GM23338 (cell line): ENCODE measurements around the gene CFDP1. TPM values are rescaled to one million over a fixed set of nuclear protein-coding genes. Genes with fewer than 3 reads are reported as not detected.

Experiments
- ATAC-seq: fragments of 200-7000 bp; cut with Tn5 transposase; 3 replicates; pipeline ENCODE4 v1.9.1; 2020
- DNase-seq: peaks from one replicate; pipeline ENCODE4 v3.0.0-alpha.2; 2015; ENCODE audit warnings: low spot score
- H2AFZ ChIP-seq: fragments of 200-600 bp; sonication (generic); 2 replicates; pipeline ENCODE4 v1.8.0; 2016; ENCODE audit warnings: antibody characterized with exemption, mild to moderate bottlenecking, moderate library complexity
- H3F3A ChIP-seq: fragments of 200-600 bp; sonication (generic); replicated peaks from 2 replicates; pipeline ENCODE4 v1.8.0; 2017; ENCODE audit warnings: antibody characterized with exemption, mixed run types, low read depth
- H3K27ac ChIP-seq: fragments of 200-600 bp; sonication (generic); 2 replicates; pipeline ENCODE4 v1.6.1; 2016; ENCODE audit warnings: low read depth
- H3K27me3 ChIP-seq: fragments of 200-600 bp; sonication (generic); 2 replicates; pipeline ENCODE4 v1.8.0; 2016; ENCODE audit warnings: mild to moderate bottlenecking, mixed run types, moderate library complexity; ENCODE audit not compliant: insufficient read depth
- H3K36me3 ChIP-seq: fragments of 200-600 bp; sonication (generic); 2 replicates; pipeline ENCODE4 v1.8.0; 2016; ENCODE audit warnings: mild to moderate bottlenecking; ENCODE audit not compliant: insufficient read depth
- H3K4me1 ChIP-seq: fragments of 200-600 bp; sonication (generic); 2 replicates; pipeline ENCODE4 v1.8.0; 2016; ENCODE audit warnings: mild to moderate bottlenecking, moderate library complexity; ENCODE audit not compliant: insufficient read depth
- H3K4me2 ChIP-seq: fragments of 200-600 bp; sonication (generic); 2 replicates; pipeline ENCODE4 v1.7.1; 2017; ENCODE audit warnings: mixed run types
- H3K4me3 ChIP-seq: fragments of 200-600 bp; sonication (generic); 2 replicates; pipeline ENCODE4 v1.6.1; 2016; ENCODE audit warnings: mixed run types
- H3K79me2 ChIP-seq: fragments of 200-600 bp; sonication (generic); replicated peaks from 2 replicates; pipeline ENCODE4 v1.8.0; 2017; ENCODE audit warnings: mild to moderate bottlenecking; ENCODE audit not compliant: insufficient read depth
- H3K9me2 ChIP-seq: fragments of 200-600 bp; sonication (generic); 2 replicates; pipeline ENCODE4 v1.8.0; 2017; ENCODE audit not compliant: insufficient read depth
- H4K20me1 ChIP-seq: fragments of 200-600 bp; sonication (generic); replicated peaks from 2 replicates; pipeline ENCODE4 v1.8.0; 2017; ENCODE audit warnings: mild to moderate bottlenecking; ENCODE audit not compliant: insufficient read depth
- H3K27ac Mint-ChIP-seq: 2 replicates; pipeline ENCODE4 v1.8.0; 2020; ENCODE audit warnings: inconsistent platforms, mild to moderate bottlenecking, moderate library complexity, mixed read lengths
- H3K27me3 Mint-ChIP-seq: 3 replicates; pipeline ENCODE4 v1.8.0; 2022; ENCODE audit warnings: low read depth, mild to moderate bottlenecking, moderate library complexity, mixed read lengths, inconsistent platforms; ENCODE audit not compliant: insufficient read depth, poor library complexity
- H3K36me3 Mint-ChIP-seq: 3 replicates; pipeline ENCODE4 v1.8.0; 2021; ENCODE audit warnings: low read depth, mild to moderate bottlenecking, inconsistent platforms, moderate library complexity, mixed read lengths
- H3K4me1 Mint-ChIP-seq: 3 replicates; pipeline ENCODE4 v1.8.0; 2020; ENCODE audit warnings: mild to moderate bottlenecking, inconsistent platforms, mixed read lengths
- H3K4me3 Mint-ChIP-seq: 3 replicates; pipeline ENCODE4 v1.8.0; 2021; ENCODE audit warnings: moderate library complexity, mild to moderate bottlenecking, inconsistent platforms, mixed read lengths
- H3K9me3 Mint-ChIP-seq: 3 replicates; pipeline ENCODE4 v1.8.0; 2020; ENCODE audit warnings: moderate library complexity, mild to moderate bottlenecking, inconsistent platforms, mixed read lengths
- CTCF ChIP-seq, 2 experiments: fragments of 200-600 bp in 1 of 2; sonication (generic) in 1 of 2; conservative IDR thresholded peaks; 2 replicates each; pipeline versions ENCODE4 v1.5.1 to v1.6.1; 2016 to 2017; ENCODE audit warnings: antibody characterized with exemption in 2 of 2, low read depth in 2 of 2, mild to moderate bottlenecking in 2 of 2, moderate library complexity in 1 of 2
- EZH2 ChIP-seq: fragments of 200-600 bp; sonication (generic); IDR thresholded peaks from one replicate; pipeline ENCODE4 v1.8.0; 2017; ENCODE audit warnings: antibody characterized with exemption, mild to moderate bottlenecking, low read depth; ENCODE audit not compliant: unreplicated experiment
- EZH2phosphoT487 ChIP-seq: fragments of 200-600 bp; sonication (generic); IDR thresholded peaks from one replicate; pipeline ENCODE4 v1.8.1; 2018; ENCODE audit warnings: antibody characterized with exemption; ENCODE audit not compliant: unreplicated experiment
- NANOG ChIP-seq: IDR thresholded peaks from 2 replicates; pipeline ENCODE4 v1.6.1; 2016; ENCODE audit warnings: antibody characterized with exemption, borderline replicate concordance
- POLR2AphosphoS5 ChIP-seq: IDR thresholded peaks from 2 replicates; pipeline ENCODE4 v1.6.1; 2016; ENCODE audit warnings: antibody characterized with exemption, low read depth
- STAT1 ChIP-seq: IDR thresholded peaks from one replicate; pipeline ENCODE4 v1.6.1; 2016; ENCODE audit warnings: antibody characterized with exemption; ENCODE audit not compliant: unreplicated experiment
- ZNF114 ChIP-seq: fragments of 250-450 bp; sonication (Bioruptor Pico); IDR thresholded peaks from 2 replicates; pipeline ENCODE4 v1.5.0; 2020; ENCODE audit warnings: mild to moderate bottlenecking, moderate library complexity
- ZNF331 ChIP-seq: fragments of 250-450 bp; sonication (Bioruptor Pico); IDR thresholded peaks from 2 replicates; pipeline ENCODE4 v1.5.0; 2020; ENCODE audit warnings: low read depth, mild to moderate bottlenecking, moderate library complexity
- ZNF462 ChIP-seq: fragments of 250-450 bp; sonication (Bioruptor Pico); IDR thresholded peaks from 2 replicates; pipeline ENCODE4 v1.5.0; 2020; ENCODE audit warnings: mild to moderate bottlenecking, moderate library complexity
- polyA plus RNA-seq: library from polyadenylated mRNA; unstranded; fragments of >200 nt; fragmentation: Nextera tagmentation; extraction: Ambion mirVana; gene quantifications from 2 replicates; pipeline ENCODE4 v1.2.1, GENCODE V29; 2016
- total RNA-seq: library from RNA; depleted of rRNA; stranded (reverse); fragments of >200 nt; shearing (Covaris generic); gene quantifications from 2 replicates; pipeline ENCODE4 v1.2.3, GENCODE V29; 2014

Gene CFDP1
- total and polyA plus RNA-seq, 2 experiments from 2014 or later: 89.9 to 224 TPM

DNA sequence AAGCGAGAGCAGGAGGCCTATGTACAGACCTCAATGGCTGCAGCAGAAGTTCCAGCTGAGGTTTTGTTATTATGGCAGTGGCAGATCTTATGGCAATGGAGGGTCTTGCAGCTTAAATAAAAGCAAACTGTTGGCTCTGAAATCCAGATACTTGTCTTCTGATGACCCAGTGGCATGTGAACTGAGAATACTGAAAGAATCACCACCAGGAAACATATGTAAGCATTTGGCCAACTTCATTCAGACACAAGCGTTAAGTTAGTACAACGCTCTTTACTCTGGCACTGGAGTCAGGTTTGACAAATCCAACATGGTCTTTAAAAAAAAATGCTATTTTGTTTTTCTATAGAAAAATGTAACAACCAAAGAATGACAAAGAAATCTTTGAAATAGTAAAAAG lies 70.5 kb downstream of the CFDP1 start:
- no peak overlapping the region for H3K4me2 ChIP-seq
- no peaks in the 10 kb centered on the region for H3K36me3 ChIP-seq
- DNase-seq: no peak
- Mint-ChIP-seq H3K27me3 (no peaks in the 10 kb centered on the region), H3K36me3 (peaks cover 9% of the 10 kb centered on the region), H3K27ac (no peak overlapping the region), H3K4me3 (no peak overlapping the region), H3K4me1 (peaks cover 3% of the 10 kb centered on the region; the same call in 1 of the 3 replicates), H3K9me3 (no peaks in the 10 kb centered on the region)
- no peak overlapping the region for H2AFZ ChIP-seq
- no peak for ATAC-seq
- H4K20me1 ChIP-seq: peaks cover 3% of the 10 kb centered on the region; the same call in 1 of the 2 replicates
- H3K4me3 ChIP-seq: no peak overlapping the region
- no peak for TF ChIP-seq ZNF462
- TF ChIP-seq ZNF114 (CRISPR knock-in tag): no peak
- no peak for TF ChIP-seq EZH2phosphoT487
- TF ChIP-seq CTCF (conservative IDR thresholded peaks at IDR 0.05; ENCODE audit: low read depth in 2 of 2): no peak
- no peak for TF ChIP-seq ZNF331
- no peak for TF ChIP-seq NANOG
- TF ChIP-seq POLR2AphosphoS5: no peak
- no peak for TF ChIP-seq EZH2
- no peak for TF ChIP-seq STAT1
- H3K27ac ChIP-seq: no peak overlapping the region
- H3K79me2 ChIP-seq: no peaks in the 10 kb centered on the region
- H3K27me3 ChIP-seq: no peaks in the 10 kb centered on the region
- no peaks in the 10 kb centered on the region for H3K4me1 ChIP-seq
- H3K9me2 ChIP-seq: no peaks in the 10 kb centered on the region
- no peaks in the 10 kb centered on the region for H3F3A ChIP-seq
